Measurements from ENCODE around the gene VEGFB.

VEGFB gene, protein sequence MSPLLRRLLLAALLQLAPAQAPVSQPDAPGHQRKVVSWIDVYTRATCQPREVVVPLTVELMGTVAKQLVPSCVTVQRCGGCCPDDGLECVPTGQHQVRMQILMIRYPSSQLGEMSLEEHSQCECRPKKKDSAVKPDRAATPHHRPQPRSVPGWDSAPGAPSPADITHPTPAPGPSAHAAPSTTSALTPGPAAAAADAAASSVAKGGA

DNA sequence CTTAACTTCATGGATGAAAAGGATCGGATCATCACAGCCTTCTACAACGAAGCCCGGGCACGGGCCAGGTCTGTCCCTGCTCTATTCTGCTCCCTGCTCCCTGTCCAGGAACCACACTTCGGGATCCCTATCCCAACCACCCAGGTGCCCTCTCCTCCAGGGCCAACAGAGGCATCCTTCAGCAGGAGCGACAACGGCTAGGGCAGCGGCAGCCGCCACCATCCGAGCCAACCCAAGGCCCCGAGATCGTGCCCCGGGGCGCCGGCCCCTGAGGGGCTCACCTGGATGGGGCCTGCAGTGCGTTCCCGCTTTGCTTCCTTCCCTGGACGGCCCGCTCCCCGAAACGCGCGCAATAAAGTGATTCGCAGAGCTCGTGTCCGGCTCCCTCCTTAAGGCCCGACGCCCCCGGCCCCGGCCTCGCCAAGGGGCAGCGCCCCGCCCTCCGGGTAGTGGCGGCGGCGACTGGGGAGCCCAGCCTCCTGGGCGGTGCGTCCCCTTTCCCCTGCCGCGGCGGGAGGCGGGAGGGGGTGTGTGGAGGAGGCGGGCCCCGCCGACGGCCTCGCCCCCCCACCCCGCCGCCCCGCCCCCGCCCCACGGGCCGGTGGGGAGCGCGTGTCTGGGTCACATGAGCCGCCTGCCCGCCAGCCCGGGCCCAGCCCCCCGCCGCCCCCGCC lies at the start of gene VEGFB:
Gene VEGFB (plus strand): TSS at position 672 of the 674 bp plus-strand sequence. CDS start 250 bp downstream, outside the sequence.
- DNase-seq (ENCODE audit: low read depth in 2 of 2) = peak in 1 of 2 donors; percentile 75

DNA sequence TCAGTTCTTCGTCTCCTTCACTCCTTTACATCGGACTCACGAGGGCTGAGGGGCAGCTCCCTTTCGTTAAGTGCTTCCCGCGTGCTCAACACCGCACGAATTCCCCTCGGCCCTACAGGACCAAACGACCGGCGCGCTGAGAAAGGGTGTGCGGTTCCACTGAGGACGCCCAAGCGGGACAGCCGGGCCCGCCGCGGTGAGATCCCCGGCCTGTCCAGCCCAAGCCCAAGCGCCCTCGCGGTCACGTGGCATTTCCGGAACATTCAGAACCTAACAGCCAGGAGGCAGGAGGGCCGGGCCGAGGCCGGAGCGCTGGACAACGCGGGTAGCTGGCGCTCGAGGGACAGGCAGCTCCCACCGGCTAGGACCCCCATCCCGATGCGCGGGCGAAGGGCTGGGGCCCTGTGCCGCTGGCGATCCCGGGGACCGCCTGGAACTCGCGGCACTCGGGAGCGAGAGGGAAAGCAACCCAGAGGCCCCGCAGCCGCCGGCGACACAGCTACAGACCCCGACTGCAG lies 49.1 kb upstream of the VEGFB start:
- DNase-seq (ENCODE audit: low read depth in 2 of 2) = no peak

DNA sequence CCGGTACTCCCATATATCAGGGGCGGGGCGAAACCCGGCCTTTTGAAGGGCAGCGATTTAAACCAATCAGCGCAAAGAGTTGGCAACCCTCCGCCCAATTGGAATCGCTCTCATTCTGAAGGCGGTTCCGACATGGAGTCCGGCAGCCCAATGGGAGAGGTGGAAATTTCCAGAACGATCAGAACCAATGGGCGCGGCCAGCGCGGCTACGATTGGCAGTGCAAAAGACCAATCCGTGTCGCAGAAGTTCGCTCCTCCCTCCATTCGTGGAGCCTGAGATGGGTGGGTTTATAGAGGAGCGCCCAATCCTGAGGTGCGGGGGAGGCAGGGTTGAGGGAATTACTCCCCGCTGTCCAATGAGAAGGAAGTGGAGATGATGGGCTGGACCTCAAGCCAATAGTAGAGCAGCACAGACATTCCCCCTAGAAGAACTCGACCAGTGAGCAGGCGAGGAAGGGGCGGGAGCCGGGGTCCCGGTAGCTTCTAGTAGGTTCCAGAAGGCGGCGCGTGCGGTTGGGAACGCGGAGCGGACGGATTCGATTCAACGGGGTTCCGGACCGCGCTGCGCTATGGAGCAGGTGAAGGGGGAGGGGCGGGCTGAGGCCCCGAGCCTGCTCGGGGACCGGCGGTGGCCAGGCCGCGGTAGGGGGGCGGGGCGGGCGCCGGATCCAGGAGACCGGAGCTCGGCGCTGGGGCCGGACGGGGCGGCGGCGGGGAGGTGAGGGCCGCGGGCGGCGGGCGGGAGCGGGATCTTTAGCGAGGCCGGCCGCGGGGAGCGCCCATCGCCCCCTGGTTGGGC lies 48.5 kb upstream of the VEGFB start, which contains the start of gene STIP1:
Gene STIP1 (plus strand): TSS at position 479 of the 799 bp plus-strand sequence. CDS start 91 bp downstream, at position 570.
- peak; percentile 97 to 100 for DNase-seq (ENCODE audit: low read depth in 2 of 2)

DNA sequence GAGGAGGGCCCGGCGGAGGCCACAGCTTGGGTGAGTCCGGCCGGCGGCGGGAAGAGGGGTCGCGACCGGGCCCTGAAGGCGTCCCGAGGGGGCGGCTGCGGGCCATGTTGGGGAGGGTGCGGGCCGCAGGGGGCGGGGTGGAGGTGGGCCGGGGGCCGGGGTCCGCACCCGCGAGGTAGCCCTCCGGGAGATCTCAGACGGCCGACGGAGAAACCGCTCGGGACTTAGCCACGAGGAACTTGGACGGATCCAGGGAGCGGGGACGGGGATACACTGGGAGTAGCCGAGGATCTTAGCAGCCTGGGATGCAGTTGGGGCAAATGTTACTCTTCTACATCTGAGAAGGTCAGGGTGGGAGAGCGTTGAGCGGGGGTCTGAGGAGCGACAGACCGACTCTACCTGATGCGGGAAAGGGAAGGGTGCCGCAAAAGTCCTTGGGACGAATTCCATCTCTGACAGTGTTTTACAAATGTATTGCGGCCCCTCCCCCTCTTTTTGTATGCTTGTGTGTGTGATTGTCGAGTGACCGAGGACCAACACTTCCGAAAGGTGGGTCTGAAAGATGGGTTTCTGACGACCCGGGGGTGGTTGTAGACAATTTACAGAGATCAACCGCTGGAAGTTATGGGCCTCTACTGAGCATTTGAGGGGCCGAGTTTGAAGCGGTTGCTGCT lies 47.8 kb upstream of the VEGFB start:
- DNase-seq (ENCODE audit: low read depth in 2 of 2) = peak; percentile 26 to 31

DNA sequence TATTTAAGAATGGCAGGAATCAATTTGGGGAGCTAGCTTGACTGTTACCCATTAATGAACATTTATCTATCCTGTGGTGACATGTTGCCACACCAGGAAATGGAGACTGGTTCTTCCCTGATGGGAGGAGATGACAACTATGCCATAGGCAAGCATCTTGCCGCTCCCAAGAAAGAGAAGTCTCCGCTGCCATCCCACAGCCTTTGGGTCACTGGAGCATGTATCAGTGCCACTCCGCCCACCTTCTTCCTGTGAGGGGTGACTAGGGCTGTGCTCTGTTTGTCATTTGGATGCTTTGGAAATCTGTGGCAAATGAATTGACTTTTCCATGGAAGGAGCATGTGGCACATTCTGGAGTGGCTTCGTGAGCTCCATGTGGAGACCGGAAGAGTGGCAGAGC lies 42.0 kb upstream of the VEGFB start:
- no peak for DNase-seq (ENCODE audit: low read depth in 2 of 2)

DNA sequence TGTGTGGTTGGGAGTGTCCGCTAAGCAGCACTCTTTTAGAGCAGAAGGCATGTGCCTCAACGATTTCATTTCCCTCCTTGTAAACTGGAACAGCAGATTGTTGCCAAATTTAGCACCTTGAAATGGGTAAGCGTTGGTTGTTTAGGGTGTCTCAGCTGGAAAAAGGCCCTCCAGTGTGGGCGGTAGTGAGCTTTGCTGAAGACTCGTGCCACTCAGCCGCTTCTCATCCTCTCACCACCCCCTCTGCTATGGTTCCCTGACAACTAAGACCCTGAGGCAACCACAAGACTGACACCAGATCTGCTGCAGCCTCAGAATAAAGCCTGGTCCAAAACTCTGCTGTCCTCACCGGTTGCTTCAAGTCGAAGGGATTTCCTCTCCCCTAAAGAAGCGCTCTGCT lies 37.8 kb upstream of the VEGFB start:
- no peak for DNase-seq (ENCODE audit: low read depth in 2 of 2)

DNA sequence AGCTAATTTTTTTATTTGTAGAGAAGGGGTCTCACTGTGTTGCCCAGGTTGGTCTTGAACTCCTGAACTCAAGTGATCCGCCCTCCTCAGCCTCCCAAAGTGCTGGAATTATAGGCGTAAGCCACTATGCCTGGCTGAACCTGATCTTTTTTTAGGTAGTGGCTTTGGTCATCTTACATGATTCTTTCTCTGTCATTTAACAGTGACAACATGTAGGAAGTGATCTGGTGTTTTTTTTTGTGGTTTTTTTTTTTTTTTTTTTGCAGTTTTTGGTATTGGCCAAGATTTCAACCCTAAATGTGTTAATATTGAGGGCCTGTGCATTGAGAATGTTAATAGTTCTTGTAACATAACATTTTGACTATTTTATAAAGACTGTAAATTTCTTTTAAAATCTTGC lies 35.9 kb upstream of the VEGFB start:
- no peak for DNase-seq (ENCODE audit: low read depth in 2 of 2)

DNA sequence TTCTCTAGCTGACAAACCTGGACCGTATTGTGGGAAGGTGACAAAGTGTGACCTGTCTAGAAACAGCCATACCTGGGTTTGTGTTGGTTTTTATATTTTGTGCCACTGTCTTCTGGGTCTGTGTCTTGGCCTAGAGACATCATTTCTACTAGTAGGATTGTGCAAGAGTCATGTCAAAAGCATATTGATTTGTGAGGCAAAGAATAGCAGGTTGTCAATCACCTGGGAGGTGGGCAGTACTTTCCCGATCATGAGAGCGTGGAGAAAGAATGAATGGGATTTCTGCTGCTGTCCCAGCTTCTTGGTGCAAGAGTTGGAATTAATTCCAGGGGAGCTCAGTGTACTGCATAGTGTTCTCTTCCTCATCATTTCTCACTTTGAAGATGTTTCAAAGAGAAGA lies 32.8 kb upstream of the VEGFB start:
- no peak for DNase-seq (ENCODE audit: low read depth in 2 of 2)

DNA sequence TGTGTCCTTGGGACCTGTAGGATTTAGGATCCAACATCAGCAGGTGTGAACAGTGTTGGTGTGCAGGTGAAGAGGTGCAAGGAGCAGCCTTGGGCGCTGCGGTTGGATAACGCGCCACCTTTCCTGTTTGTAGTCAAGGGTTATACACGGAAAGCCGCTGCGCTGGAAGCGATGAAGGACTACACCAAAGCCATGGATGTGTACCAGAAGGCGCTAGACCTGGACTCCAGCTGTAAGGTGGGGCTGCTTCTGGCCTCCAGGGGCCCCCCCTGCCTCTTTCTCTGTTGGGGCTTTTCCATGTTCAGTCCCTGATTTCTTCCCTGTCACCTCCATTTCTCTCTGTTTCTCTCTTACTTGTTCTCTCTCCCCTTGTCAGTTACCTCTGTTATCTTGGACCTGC lies 31.4 kb upstream of the VEGFB start:
- no peak for DNase-seq (ENCODE audit: low read depth in 2 of 2)

DNA sequence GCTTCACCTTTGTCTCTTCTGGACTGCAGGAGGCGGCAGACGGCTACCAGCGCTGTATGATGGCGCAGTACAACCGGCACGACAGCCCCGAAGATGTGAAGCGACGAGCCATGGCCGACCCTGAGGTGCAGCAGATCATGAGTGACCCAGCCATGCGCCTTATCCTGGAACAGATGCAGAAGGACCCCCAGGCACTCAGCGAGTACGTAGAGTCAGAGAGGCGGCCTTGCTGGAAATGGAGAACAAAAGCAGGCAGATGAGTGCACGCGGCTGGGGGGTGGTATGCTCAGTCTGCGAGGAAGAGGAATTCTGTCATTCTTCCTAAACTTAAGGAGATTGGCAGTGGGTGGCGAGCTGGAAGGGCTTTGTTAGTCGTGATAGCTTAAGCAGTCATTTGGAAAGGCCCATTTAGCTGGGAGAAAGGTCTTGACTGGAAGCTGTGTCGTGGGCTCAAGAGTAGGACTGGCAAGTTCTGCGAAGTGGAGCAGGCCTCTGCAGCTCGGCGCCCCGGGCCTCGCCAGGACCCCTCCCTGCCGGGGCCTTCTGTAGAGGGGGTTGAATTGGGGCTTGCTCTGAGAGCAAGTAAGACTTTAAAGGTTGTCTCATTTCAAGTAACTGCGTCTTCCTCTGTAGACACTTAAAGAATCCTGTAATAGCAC lies 30.8 kb upstream of the VEGFB start:
- no peak for DNase-seq (ENCODE audit: low read depth in 2 of 2)

DNA sequence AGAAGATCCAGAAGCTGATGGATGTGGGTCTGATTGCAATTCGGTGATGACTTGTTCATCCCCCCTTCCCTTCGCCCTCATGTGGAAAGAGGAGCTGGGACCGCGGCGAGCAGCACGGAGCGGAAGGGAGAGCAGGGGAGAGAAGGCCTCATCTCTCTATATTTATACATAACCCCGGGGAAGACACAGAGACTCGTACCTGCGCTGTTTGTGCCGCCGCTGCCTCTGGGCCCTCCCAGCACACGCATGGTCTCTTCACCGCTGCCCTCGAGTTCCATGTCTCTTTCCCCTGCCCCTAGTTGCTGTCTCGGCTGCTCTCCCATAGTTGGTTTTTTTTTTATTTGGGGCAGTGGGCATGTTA lies 30.3 kb upstream of the VEGFB start:
- DNase-seq (ENCODE audit: low read depth in 2 of 2) = no peak

DNA sequence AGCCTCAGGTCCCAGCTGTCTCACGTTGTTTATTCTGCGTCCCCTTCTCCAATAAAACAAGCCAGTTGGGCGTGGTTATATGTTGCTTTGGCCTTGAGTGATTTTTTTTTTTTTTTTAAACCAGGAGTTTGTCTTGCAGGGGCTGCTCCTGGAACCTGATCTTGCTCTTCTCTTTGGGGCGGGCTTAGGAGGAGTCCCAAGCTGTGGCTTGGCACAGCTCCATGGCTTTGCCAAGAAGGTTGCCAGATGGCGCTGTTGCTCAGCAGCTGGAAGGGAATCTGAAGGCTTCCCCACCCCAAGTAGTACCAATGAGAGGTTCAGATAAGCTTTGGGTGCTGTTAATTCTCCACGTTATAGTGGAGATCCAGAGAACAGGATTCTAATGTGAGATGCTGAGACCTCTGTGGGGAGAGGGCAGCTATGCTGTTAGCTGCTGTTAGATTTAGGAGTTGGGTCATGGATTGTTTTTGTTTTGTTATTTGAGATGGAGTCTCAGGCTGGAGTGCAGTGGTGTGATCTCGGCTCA lies 29.9 kb upstream of the VEGFB start:
- peak; percentile 67 to 69 for DNase-seq (ENCODE audit: low read depth in 2 of 2)

DNA sequence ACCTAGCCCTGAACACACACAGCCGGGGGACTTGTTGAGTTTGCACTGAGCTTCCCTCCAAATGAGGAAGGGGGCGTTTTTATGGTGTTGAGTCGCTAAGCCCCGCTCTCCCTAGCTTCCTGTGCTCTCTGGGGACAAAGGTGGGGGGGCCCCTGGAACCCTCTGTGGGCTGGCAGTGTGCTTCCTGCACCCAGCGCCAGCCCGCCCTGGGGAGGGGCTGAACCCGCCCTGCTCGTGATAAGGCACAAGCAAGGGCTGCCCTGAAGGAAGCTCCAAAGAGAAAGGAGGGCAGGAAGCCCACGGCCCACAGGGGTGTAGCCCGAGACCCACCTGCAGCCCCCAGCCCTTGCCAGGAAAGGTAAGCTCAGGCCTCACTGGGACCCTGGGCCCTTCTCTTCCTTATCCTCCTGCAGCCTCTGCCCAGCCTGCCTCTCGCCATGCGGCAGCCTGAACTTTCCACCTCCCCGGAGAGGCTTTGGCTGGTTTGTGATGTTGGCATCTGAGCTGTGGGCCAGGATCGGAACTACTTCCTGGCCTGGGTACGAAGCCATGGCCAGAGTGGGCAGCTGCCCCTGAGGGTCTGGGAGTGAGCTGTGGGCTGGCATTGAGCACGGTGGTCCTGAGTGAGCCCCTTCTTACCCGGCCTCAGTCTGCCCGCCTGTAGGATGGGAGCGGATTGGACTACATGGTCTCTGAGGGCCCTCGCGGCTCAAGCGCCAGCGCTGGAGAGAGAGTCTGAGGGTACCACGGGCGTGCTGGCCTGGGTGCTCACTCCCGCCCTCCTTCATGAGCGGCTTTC lies 27.7 kb upstream of the VEGFB start, which contains the start of gene FERMT3:
Gene FERMT3 (plus strand): TSS at position 265 of the 799 bp plus-strand sequence. CDS start 644 bp downstream, outside the sequence.
- peak in 1 of 2 donors; percentile 73 for DNase-seq (ENCODE audit: low read depth in 2 of 2)

DNA sequence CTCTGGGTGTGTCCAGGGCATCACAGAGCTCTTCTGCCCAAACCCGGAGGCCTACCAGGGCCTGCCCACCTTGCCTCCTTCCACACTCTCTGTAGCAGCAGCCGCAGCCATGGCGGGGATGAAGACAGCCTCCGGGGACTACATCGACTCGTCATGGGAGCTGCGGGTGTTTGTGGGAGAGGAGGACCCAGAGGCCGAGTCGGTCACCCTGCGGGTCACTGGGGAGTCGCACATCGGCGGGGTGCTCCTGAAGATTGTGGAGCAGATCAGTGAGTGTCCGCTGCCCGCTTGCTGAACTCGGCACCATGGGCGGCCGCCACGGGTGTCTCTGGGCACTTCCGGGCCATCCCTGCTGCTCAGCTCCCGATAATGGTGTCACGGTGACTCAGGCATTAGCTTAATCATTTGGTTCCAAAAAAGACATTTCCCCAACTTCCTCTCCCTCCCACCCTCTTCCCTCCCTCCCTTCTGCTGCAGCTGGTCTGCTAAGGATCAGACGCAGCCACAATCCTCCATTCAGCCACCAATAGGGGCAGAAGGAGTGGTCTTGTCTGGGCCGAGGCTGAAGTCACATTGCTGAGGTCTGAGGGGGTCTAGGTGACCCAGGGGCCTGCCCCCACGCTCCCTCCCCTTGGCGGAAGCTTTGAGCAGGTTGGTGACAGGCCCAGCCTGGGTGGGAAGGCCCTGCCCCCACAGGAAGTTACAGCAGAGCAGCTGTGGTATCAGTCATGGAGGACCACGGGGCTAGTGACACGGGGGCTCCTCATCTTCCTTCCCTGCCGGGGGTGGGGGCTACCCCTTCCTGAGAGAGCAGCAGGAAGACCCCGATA lies 26.9 kb upstream of the VEGFB start:
- peak; percentile 83 to 84 for DNase-seq (ENCODE audit: low read depth in 2 of 2)

DNA sequence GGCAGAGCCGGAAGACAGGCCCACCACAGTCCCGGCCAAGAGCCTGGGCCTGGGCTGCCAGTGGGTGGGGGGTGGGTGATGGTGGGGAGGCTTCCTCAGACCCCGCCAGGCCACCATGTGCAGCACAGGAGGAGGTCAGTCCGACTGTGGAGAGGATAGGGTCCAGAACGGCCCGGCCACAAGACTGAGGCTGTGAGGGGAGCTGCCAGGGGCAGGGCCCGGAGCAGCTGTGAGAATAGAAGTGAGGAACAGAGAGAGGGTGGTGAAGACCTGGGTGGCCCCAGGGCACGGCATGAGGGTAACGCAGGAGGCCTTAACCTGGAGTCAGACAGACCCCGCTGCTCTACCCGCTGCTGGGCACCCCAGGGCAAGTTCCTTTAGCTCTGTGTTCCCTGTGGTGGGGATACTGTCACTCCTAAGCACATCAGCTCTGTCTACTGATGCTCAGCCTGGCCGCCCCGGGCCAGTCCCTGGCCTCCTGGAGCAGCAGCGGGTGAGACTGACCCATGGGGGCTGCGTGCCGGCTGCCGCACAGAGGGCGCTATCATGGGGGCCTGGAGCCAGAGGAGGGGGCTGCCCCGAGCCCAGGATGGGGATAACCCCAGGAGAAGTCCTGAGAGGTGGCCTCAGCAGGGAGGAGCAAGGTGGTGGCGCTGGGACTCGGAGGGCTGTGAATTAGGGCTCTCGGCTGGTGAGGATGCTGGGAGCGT lies 26.1 kb upstream of the VEGFB start:
- DNase-seq (ENCODE audit: low read depth in 2 of 2) = no peak

DNA sequence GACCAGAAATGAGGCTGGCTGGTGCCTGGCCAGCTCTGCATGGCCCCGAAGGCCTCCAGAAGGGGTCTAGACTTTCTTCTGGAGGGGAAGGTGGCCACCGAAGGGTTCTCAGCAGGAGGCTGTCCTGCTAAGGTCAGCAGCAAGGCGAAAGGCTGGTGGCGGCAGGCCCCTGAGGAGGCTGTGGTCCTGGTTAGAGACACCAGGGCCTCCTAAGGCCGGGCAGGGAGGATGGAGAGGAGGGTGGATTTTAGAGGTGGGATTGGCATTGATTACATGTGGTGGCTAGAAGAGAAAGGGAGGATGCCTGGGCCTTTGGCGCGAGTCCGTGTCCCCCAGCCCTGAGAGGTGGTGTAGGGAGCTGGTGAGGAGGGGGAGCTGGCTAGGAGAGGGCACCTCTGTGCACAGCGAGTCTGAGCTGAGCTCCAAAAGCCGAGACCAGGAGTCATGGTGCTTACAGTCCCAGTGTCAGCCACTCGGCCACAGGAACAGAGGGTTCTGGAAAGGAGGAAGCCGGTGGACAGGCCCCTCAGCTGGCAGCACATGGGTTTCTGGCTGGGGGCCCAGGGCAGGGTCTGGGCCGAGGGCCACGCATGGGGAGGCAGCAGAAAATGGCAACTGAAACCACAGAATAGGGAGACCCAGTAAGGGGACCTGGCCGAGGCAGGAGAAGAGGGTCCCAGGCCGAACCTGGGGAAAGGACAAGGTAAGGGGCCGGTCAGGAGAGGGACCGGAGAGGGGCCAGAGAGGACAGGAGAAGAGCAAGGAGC lies 25.4 kb upstream of the VEGFB start:
- DNase-seq (ENCODE audit: low read depth in 2 of 2) = no peak

DNA sequence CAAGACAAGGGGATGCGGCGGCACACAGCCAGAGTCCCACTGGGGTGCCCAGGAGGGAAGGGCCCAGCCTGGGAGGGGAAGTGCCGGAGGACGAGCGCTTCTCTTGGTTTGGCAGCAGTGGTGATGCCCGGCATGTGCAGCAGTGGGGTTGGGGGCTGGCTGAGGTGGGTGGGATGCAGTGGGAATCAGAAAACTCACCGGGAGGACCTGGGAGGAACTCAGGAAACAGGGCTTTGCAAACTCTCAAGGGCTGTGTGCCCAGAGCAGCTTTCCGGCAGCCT lies 24.9 kb upstream of the VEGFB start:
- DNase-seq (ENCODE audit: low read depth in 2 of 2) = no peak

All from stimulated activated CD8-positive, alpha-beta memory T cell treated with anti-CD3 and anti-CD28 coated beads, Interleukin-7, amount 100 ng/mL, for 4 hours (primary cell).